ENCODE measurements around the gene DDX24. TPM values are rescaled to one million over a fixed set of nuclear protein-coding genes. Genes with fewer than 3 reads are reported as not detected.

DDX24 gene
- total and polyA plus RNA-seq, 2 donors (not counting 1 experiment from before 2014, with no cell fraction given), result 143 to 192 TPM

DNA sequence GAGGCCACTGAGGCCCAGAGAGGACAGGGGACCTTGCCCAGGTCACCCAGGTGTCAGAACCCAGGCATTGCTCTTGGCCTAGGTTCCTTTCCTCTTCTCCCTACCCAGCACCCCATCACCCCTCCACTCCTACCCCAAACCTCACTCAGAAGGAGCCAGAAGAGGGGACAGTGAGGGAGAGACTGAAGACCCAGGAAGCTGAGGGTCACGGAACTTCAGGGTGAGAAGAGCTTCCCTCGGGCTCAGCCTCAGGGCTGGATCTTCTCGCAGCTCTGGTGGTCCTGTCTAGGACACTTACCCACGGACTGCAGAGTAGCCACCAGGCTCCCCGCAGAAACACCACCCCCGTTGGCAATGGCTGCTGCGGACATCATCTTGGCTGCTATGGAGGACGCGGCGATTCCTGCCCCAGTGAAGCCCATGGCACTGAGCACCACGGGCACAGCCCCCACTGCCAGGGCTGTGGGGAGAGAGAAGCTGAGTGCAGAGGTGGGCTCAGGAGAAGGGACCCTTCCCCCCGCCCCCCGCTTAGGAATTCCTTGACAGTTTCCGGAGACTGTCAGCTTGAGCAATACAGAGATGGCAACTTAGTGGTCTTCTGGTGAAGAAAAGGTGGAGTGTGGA, 47.3 kb upstream of the DDX24 start:
- Histone ChIP-seq H2AFZ (ENCODE audit: low read length) (no peak overlapping the region), H3K27me3 (ENCODE audit: control insufficient read depth, insufficient read depth, low read length) (no peaks in the 10 kb centered on the region), H3K4me1 (ENCODE audit: control insufficient read depth, extremely low read depth, insufficient read depth, low read length) (no peaks in the 10 kb centered on the region), H3K36me3 (ENCODE audit: control insufficient read depth, insufficient read depth, low read length) (peaks cover 8% of the 10 kb centered on the region), H4K20me1 (ENCODE audit: control insufficient read depth, extremely low read depth, insufficient read depth, low read length) (no peaks in the 10 kb centered on the region), H3K4me2 (ENCODE audit: extremely low read depth, insufficient read depth, low read length) (peak overlapping the region; percentile 61), H3K9me3 (ENCODE audit: control insufficient read depth, insufficient read depth, low read depth, low read length) (no peaks in the 10 kb centered on the region), H3K9ac (ENCODE audit: insufficient read depth, low read length) (no peak overlapping the region), H3K4me3 (replicated peaks in 1 of 4; ENCODE audit: control extremely low read depth in 1 of 4, insufficient read depth in 1 of 4, low read depth in 3 of 4, low read length in 4 of 4) (peak overlapping the region in 2 of 4 experiments; percentile 73 to 84), H3K27ac (ENCODE audit: insufficient read depth, low read length) (no peak overlapping the region), H3K79me2 (ENCODE audit: control insufficient read depth, insufficient read depth, low read length) (no peaks in the 10 kb centered on the region)
- TF ChIP-seq, protein P1, sequence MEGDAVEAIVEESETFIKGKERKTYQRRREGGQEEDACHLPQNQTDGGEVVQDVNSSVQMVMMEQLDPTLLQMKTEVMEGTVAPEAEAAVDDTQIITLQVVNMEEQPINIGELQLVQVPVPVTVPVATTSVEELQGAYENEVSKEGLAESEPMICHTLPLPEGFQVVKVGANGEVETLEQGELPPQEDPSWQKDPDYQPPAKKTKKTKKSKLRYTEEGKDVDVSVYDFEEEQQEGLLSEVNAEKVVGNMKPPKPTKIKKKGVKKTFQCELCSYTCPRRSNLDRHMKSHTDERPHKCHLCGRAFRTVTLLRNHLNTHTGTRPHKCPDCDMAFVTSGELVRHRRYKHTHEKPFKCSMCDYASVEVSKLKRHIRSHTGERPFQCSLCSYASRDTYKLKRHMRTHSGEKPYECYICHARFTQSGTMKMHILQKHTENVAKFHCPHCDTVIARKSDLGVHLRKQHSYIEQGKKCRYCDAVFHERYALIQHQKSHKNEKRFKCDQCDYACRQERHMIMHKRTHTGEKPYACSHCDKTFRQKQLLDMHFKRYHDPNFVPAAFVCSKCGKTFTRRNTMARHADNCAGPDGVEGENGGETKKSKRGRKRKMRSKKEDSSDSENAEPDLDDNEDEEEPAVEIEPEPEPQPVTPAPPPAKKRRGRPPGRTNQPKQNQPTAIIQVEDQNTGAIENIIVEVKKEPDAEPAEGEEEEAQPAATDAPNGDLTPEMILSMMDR (conservative IDR thresholded peaks at IDR 0.05 in 1 of 2, IDR thresholded peaks at IDR 0.05 in 1 of 2; ENCODE audit: low read depth in 1 of 2, low read length in 2 of 2), result no peak
- no peak for TF ChIP-seq EZH2 (IDR thresholded peaks at IDR 0.05; ENCODE audit: low read length, missing control alignments)
- no peak for DNase-seq (ENCODE audit: low read depth in 2 of 2)

DNA sequence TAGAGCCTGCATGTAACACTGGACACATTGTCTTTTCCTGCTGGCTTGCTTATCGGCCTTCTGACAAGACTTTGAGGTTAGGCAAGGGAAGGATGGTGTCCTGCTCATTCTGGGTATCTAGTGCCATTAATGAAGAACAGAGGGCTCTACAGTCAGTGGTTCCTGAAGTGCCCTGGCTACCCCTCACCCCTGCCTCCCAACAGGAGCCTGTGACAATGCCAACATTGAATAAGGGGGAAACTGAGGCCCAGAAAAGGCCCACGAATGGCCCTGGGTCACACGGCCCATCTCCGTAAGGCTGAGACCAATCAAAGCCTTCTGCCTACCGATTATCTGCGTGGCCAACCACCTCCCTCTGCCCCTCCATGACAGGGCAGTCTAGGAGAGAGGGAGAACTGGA, 46.3 kb upstream of the DDX24 start:
- TF ChIP-seq EZH2 (IDR thresholded peaks at IDR 0.05; ENCODE audit: low read length, missing control alignments), result no peak
- TF ChIP-seq, protein P1 (conservative IDR thresholded peaks at IDR 0.05 in 1 of 2, IDR thresholded peaks at IDR 0.05 in 1 of 2; ENCODE audit: low read depth in 1 of 2, low read length in 2 of 2), result no peak

DNA sequence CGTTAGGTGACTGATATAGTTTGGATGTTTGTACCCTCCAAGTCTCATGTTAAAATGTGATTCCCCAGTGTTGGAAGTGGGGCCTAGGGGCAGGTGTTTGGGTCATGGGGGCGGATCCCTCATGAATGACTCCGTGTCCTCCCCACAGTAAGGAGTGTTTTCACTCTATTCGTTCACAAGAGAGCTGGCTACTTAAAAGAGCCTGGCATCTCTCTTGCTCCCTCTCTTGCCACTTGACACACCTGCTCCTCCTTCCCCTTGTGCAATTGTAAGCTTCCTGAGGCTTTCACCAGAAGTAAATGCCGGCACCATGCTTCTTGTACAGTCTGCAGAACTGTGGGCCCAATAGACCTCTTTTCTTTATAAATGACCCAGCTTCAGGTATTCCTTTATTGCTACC, 45.8 kb upstream of the DDX24 start:
- no peaks in the 10 kb centered on the region for H3K9me3 ChIP-seq (ENCODE audit: control insufficient read depth, insufficient read depth, low read depth, low read length)
- DNase-seq (ENCODE audit: low read depth in 2 of 2), result no peak
- H3K4me2 ChIP-seq (ENCODE audit: extremely low read depth, insufficient read depth, low read length), result no peak overlapping the region
- H4K20me1 ChIP-seq (ENCODE audit: control insufficient read depth, extremely low read depth, insufficient read depth, low read length), result no peaks in the 10 kb centered on the region
- no peaks in the 10 kb centered on the region for H3K79me2 ChIP-seq (ENCODE audit: control insufficient read depth, insufficient read depth, low read length)
- no peak overlapping the region for H3K4me3 ChIP-seq (replicated peaks in 1 of 4; ENCODE audit: control extremely low read depth in 1 of 4, insufficient read depth in 1 of 4, low read depth in 3 of 4, low read length in 4 of 4)
- H2AFZ ChIP-seq (ENCODE audit: low read length), result no peak overlapping the region
- TF ChIP-seq EZH2 (IDR thresholded peaks at IDR 0.05; ENCODE audit: low read length, missing control alignments), result no peak
- TF ChIP-seq, protein P1 (conservative IDR thresholded peaks at IDR 0.05 in 1 of 2, IDR thresholded peaks at IDR 0.05 in 1 of 2; ENCODE audit: low read depth in 1 of 2, low read length in 2 of 2), result no peak
- H3K4me1 ChIP-seq (ENCODE audit: control insufficient read depth, extremely low read depth, insufficient read depth, low read length), result no peaks in the 10 kb centered on the region
- H3K27me3 ChIP-seq (ENCODE audit: control insufficient read depth, insufficient read depth, low read length), result no peaks in the 10 kb centered on the region
- H3K9ac ChIP-seq (ENCODE audit: insufficient read depth, low read length), result no peak overlapping the region
- H3K36me3 ChIP-seq (ENCODE audit: control insufficient read depth, insufficient read depth, low read length), result peaks cover 8% of the 10 kb centered on the region
- H3K27ac ChIP-seq (ENCODE audit: insufficient read depth, low read length), result no peak overlapping the region

More for the DNA sequence above, 46.3 kb upstream of the DDX24 start:
- Histone ChIP-seq H3K79me2 (ENCODE audit: control insufficient read depth, insufficient read depth, low read length) (no peaks in the 10 kb centered on the region), H3K4me2 (ENCODE audit: extremely low read depth, insufficient read depth, low read length) (no peak overlapping the region), H3K9me3 (ENCODE audit: control insufficient read depth, insufficient read depth, low read depth, low read length) (no peaks in the 10 kb centered on the region), H3K4me1 (ENCODE audit: control insufficient read depth, extremely low read depth, insufficient read depth, low read length) (no peaks in the 10 kb centered on the region), H3K36me3 (ENCODE audit: control insufficient read depth, insufficient read depth, low read length) (peaks cover 8% of the 10 kb centered on the region), H3K27me3 (ENCODE audit: control insufficient read depth, insufficient read depth, low read length) (no peaks in the 10 kb centered on the region), H4K20me1 (ENCODE audit: control insufficient read depth, extremely low read depth, insufficient read depth, low read length) (no peaks in the 10 kb centered on the region), H2AFZ (ENCODE audit: low read length) (no peak overlapping the region), H3K27ac (ENCODE audit: insufficient read depth, low read length) (no peak overlapping the region), H3K9ac (ENCODE audit: insufficient read depth, low read length) (no peak overlapping the region), H3K4me3 (replicated peaks in 1 of 4; ENCODE audit: control extremely low read depth in 1 of 4, insufficient read depth in 1 of 4, low read depth in 3 of 4, low read length in 4 of 4) (no peak overlapping the region)
- DNase-seq (ENCODE audit: low read depth in 2 of 2), result no peak

All from fibroblast of lung (primary cell).